ENCODE data around the gene PRAC1. TPM values are rescaled to one million over a fixed set of nuclear protein-coding genes. Genes with fewer than 3 reads are reported as not detected.

Gene PRAC1
- polyA plus RNA-seq, 1 of the 3 experiments (the other 2 are of a cell fraction): not detected

- no peak overlapping the region for H2AFZ ChIP-seq (ENCODE audit: low read depth)
- no peak overlapping the region for H3K9ac ChIP-seq
- no peak for TF ChIP-seq TEAD4 (IDR thresholded peaks at IDR 0.05; ENCODE audit: borderline replicate concordance, insufficient read depth)
- no peak for TF ChIP-seq REST (IDR thresholded peaks at IDR 0.05; ENCODE audit: low read depth, low read length)
- TF ChIP-seq NRF1 (IDR thresholded peaks at IDR 0.05; ENCODE audit: low read depth, low read length): no peak
- TF ChIP-seq TCF12 (IDR thresholded peaks at IDR 0.05): no peak
- no peak for TF ChIP-seq SIN3A (IDR thresholded peaks at IDR 0.05; ENCODE audit: borderline replicate concordance, low read depth, low read length)
- TF ChIP-seq ZBTB33 (IDR thresholded peaks at IDR 0.05; ENCODE audit: borderline replicate concordance, low read depth): no peak
- no peak for TF ChIP-seq CHD2 (IDR thresholded peaks at IDR 0.05; ENCODE audit: low read length, partially characterized antibody)
- TF ChIP-seq FOXM1 (IDR thresholded peaks at IDR 0.05; ENCODE audit: low read depth): no peak
- TF ChIP-seq NFIC (IDR thresholded peaks at IDR 0.05; ENCODE audit: borderline replicate concordance): no peak
- TF ChIP-seq SMC3 (IDR thresholded peaks at IDR 0.05; ENCODE audit: low read depth, low read length): no peak
- TF ChIP-seq MAX (IDR thresholded peaks at IDR 0.05; ENCODE audit: low read depth): no peak
- no peak for TF ChIP-seq MXI1 (IDR thresholded peaks at IDR 0.05; ENCODE audit: low read depth, low read length)
- no peak for TF ChIP-seq GATA2 (CRISPR knock-in tag; IDR thresholded peaks at IDR 0.05)
- TF ChIP-seq FOSL2 (IDR thresholded peaks at IDR 0.05; ENCODE audit: borderline replicate concordance, low read depth): no peak
- no peak for TF ChIP-seq USF2 (IDR thresholded peaks at IDR 0.05; ENCODE audit: borderline replicate concordance, low read depth, low read length)
- TF ChIP-seq RAD21 (IDR thresholded peaks at IDR 0.05; ENCODE audit: low read length): no peak
- no peak for TF ChIP-seq RFX5 (IDR thresholded peaks at IDR 0.05; ENCODE audit: low read length)
- H4K20me1 ChIP-seq (ENCODE audit: insufficient read depth): peaks cover 5% of the 10 kb centered on the region; the same call in 1 of the 2 replicates
- no peak overlapping the region for H3K27ac ChIP-seq (ENCODE audit: low read depth in 2 of 2, low read length in 1 of 2)
- H3K27me3 ChIP-seq (ENCODE audit: insufficient read depth): peaks cover 95% of the 10 kb centered on the region
- POLR2A ChIA-PET: no interaction called here
- H3K9me3 ChIP-seq: no peaks in the 10 kb centered on the region
- 93% methylated on average over 1 of the region's 1 CpG for WGBS (ENCODE audit: low lambda C conversion rate)
- H3K4me2 ChIP-seq: no peak overlapping the region
- DNase-seq: no peak
- CTCF ChIA-PET: interaction anchor here (0.8 to 13.9 kb wide), 7 partner anchors 12 to 312 kb away, joined by 3 to 328 read pairs (median 4); no protein-coding TSS in a partner anchor
- no peaks in the 10 kb centered on the region for H3K9me2 ChIP-seq
- H3K79me2 ChIP-seq (ENCODE audit: insufficient read depth): no peaks in the 10 kb centered on the region
- no peak overlapping the region for H3K4me3 ChIP-seq (ENCODE audit: low read depth in 2 of 2, low read length in 1 of 2)
- H3F3A ChIP-seq (replicated peaks; ENCODE audit: insufficient read depth): no peaks in the 10 kb centered on the region
- no peaks in the 10 kb centered on the region for H3K36me3 ChIP-seq (replicated peaks in 1 of 2; ENCODE audit: control insufficient read depth in 1 of 2, insufficient read depth in 2 of 2, low read length in 1 of 2)
- no peaks in the 10 kb centered on the region for H3K4me1 ChIP-seq (ENCODE audit: control insufficient read depth in 1 of 2, insufficient read depth in 2 of 2, low read depth in 1 of 2, low read length in 1 of 2)
Observed at GRCh38 chr17:48721009-48721402, 1.3 kb downstream of the PRAC1 start.

Measured in SK-N-SH (cell line).